ENCODE results near the gene SFRP4. TPM values are rescaled to one million over a fixed set of nuclear protein-coding genes. Genes with fewer than 3 reads are reported as not detected.

Gene SFRP4
- total and polyA plus RNA-seq, 9 donors, result 4.2 to 55.4 (median 16.4) TPM

GRCh38 chr7:37947138-37947940 is 30.7 kb upstream of the SFRP4 start:
- 62% methylated on average over 5 of the region's 7 CpGs for WGBS (ENCODE audit: insufficient coverage)
- peaks cover 19% of the 10 kb centered on the region for H3K36me3 ChIP-seq (ENCODE audit: control insufficient read depth, insufficient read depth, low read length)
- H3K4me1 ChIP-seq (ENCODE audit: control insufficient read depth, insufficient read depth, low read length), result peaks cover 32% of the 10 kb centered on the region
- H3K4me3 ChIP-seq (ENCODE audit: low read length), result no peak overlapping the region
- peak; percentile 20 for DNase-seq
- no peaks in the 10 kb centered on the region for H3K9me3 ChIP-seq (replicated peaks; ENCODE audit: control insufficient read depth, low read depth, low read length)
- peak overlapping the region; percentile 32 for H3K27ac ChIP-seq (ENCODE audit: low read length)
- no peaks in the 10 kb centered on the region for H3K27me3 ChIP-seq (ENCODE audit: control insufficient read depth, insufficient read depth, low read length)

GRCh38 chr7:37945336-37945735 is 28.7 kb upstream of the SFRP4 start:
- peak overlapping the region; percentile 98 for H3K27ac ChIP-seq (ENCODE audit: low read length)
- peaks cover 9% of the 10 kb centered on the region for H3K36me3 ChIP-seq (ENCODE audit: control insufficient read depth, insufficient read depth, low read length)
- DNase-seq, result peak; percentile 21
- H3K4me3 ChIP-seq (ENCODE audit: low read length), result no peak overlapping the region
- WGBS (ENCODE audit: insufficient coverage), result no CpG with 5 or more reads among the region's 4 CpGs
- no peaks in the 10 kb centered on the region for H3K27me3 ChIP-seq (ENCODE audit: control insufficient read depth, insufficient read depth, low read length)
- peaks cover 32% of the 10 kb centered on the region for H3K4me1 ChIP-seq (ENCODE audit: control insufficient read depth, insufficient read depth, low read length)
- no peaks in the 10 kb centered on the region for H3K9me3 ChIP-seq (replicated peaks; ENCODE audit: control insufficient read depth, low read depth, low read length)

- no peak overlapping the region for H3K4me3 ChIP-seq (ENCODE audit: low read length)
- DNase-seq, result no peak
- H3K27me3 ChIP-seq (ENCODE audit: control insufficient read depth, insufficient read depth, low read length), result no peaks in the 10 kb centered on the region
- WGBS (ENCODE audit: insufficient coverage), result no CpG with 5 or more reads among the region's 2 CpGs
- H3K4me1 ChIP-seq (ENCODE audit: control insufficient read depth, insufficient read depth, low read length), result peaks cover 32% of the 10 kb centered on the region
- peaks cover 5% of the 10 kb centered on the region for H3K36me3 ChIP-seq (ENCODE audit: control insufficient read depth, insufficient read depth, low read length)
- no peaks in the 10 kb centered on the region for H3K9me3 ChIP-seq (replicated peaks; ENCODE audit: control insufficient read depth, low read depth, low read length)
- peak overlapping the region; percentile 98 for H3K27ac ChIP-seq (ENCODE audit: low read length)
These were observed 28.1 kb upstream of the SFRP4 start for GRCh38 chr7:37944737-37945054.

GRCh38 chr7:37943905-37944736 is 27.5 kb upstream of the SFRP4 start:
- H3K36me3 ChIP-seq (ENCODE audit: control insufficient read depth, insufficient read depth, low read length), result peaks cover 4% of the 10 kb centered on the region
- no peaks in the 10 kb centered on the region for H3K27me3 ChIP-seq (ENCODE audit: control insufficient read depth, insufficient read depth, low read length)
- H3K9me3 ChIP-seq (replicated peaks; ENCODE audit: control insufficient read depth, low read depth, low read length), result no peaks in the 10 kb centered on the region
- H3K4me1 ChIP-seq (ENCODE audit: control insufficient read depth, insufficient read depth, low read length), result peaks cover 32% of the 10 kb centered on the region
- no peak overlapping the region for H3K4me3 ChIP-seq (ENCODE audit: low read length)
- peak overlapping the region; percentile 98 for H3K27ac ChIP-seq (ENCODE audit: low read length)
- WGBS (ENCODE audit: insufficient coverage), result 56% methylated on average over 3 of the region's 8 CpGs
- DNase-seq, result peak; percentile 95

GRCh38 chr7:37942934-37943610 is 26.5 kb upstream of the SFRP4 start:
- no peaks in the 10 kb centered on the region for H3K27me3 ChIP-seq (ENCODE audit: control insufficient read depth, insufficient read depth, low read length)
- H3K36me3 ChIP-seq (ENCODE audit: control insufficient read depth, insufficient read depth, low read length), result no peaks in the 10 kb centered on the region
- peak overlapping the region; percentile 98 for H3K27ac ChIP-seq (ENCODE audit: low read length)
- H3K4me3 ChIP-seq (ENCODE audit: low read length), result no peak overlapping the region
- peaks cover 32% of the 10 kb centered on the region for H3K4me1 ChIP-seq (ENCODE audit: control insufficient read depth, insufficient read depth, low read length)
- peaks cover 1% of the 10 kb centered on the region for H3K9me3 ChIP-seq (replicated peaks; ENCODE audit: control insufficient read depth, low read depth, low read length)
- peak; percentile 93 for DNase-seq
- WGBS (ENCODE audit: insufficient coverage), result 27% methylated on average over 10 of the region's 12 CpGs

GRCh38 chr7:37933018-37933566 is 16.5 kb upstream of the SFRP4 start:
- Histone ChIP-seq H3K27me3 (ENCODE audit: control insufficient read depth, insufficient read depth, low read length) (no peaks in the 10 kb centered on the region), H3K4me3 (ENCODE audit: low read length) (no peak overlapping the region), H3K4me1 (ENCODE audit: control insufficient read depth, insufficient read depth, low read length) (peaks cover 5% of the 10 kb centered on the region), H3K27ac (ENCODE audit: low read length) (peak overlapping the region; percentile 85), H3K36me3 (ENCODE audit: control insufficient read depth, insufficient read depth, low read length) (peaks cover 3% of the 10 kb centered on the region), H3K9me3 (replicated peaks; ENCODE audit: control insufficient read depth, low read depth, low read length) (peaks cover 4% of the 10 kb centered on the region)
- DNase-seq, result peak; percentile 65
- no CpG with 5 or more reads among the region's 9 CpGs for WGBS (ENCODE audit: insufficient coverage)

GRCh38 chr7:37932543-37932942 is 15.9 kb upstream of the SFRP4 start:
- H3K4me3 ChIP-seq (ENCODE audit: low read length), result no peak overlapping the region
- peak; percentile 67 for DNase-seq
- no peaks in the 10 kb centered on the region for H3K27me3 ChIP-seq (ENCODE audit: control insufficient read depth, insufficient read depth, low read length)
- peak overlapping the region; percentile 37 for H3K27ac ChIP-seq (ENCODE audit: low read length)
- peaks cover 3% of the 10 kb centered on the region for H3K9me3 ChIP-seq (replicated peaks; ENCODE audit: control insufficient read depth, low read depth, low read length)
- WGBS (ENCODE audit: insufficient coverage), result no CpG with 5 or more reads among the region's 2 CpGs
- H3K36me3 ChIP-seq (ENCODE audit: control insufficient read depth, insufficient read depth, low read length), result peaks cover 3% of the 10 kb centered on the region
- H3K4me1 ChIP-seq (ENCODE audit: control insufficient read depth, insufficient read depth, low read length), result peaks cover 5% of the 10 kb centered on the region

- Histone ChIP-seq H3K4me3 (ENCODE audit: low read length) (no peak overlapping the region), H3K36me3 (ENCODE audit: control insufficient read depth, insufficient read depth, low read length) (peaks cover 5% of the 10 kb centered on the region), H3K4me1 (ENCODE audit: control insufficient read depth, insufficient read depth, low read length) (peaks cover 5% of the 10 kb centered on the region), H3K27ac (ENCODE audit: low read length) (no peak overlapping the region), H3K9me3 (replicated peaks; ENCODE audit: control insufficient read depth, low read depth, low read length) (peaks cover 5% of the 10 kb centered on the region), H3K27me3 (ENCODE audit: control insufficient read depth, insufficient read depth, low read length) (no peaks in the 10 kb centered on the region)
- DNase-seq, result no peak
- WGBS (ENCODE audit: insufficient coverage), result 93% methylated on average over 3 of the region's 5 CpGs
These were observed 13.8 kb upstream of the SFRP4 start for GRCh38 chr7:37930226-37930948.

GRCh38 chr7:37928878-37929277 is 12.3 kb upstream of the SFRP4 start:
- H3K27me3 ChIP-seq (ENCODE audit: control insufficient read depth, insufficient read depth, low read length), result no peaks in the 10 kb centered on the region
- H3K36me3 ChIP-seq (ENCODE audit: control insufficient read depth, insufficient read depth, low read length), result peaks cover 7% of the 10 kb centered on the region
- H3K27ac ChIP-seq (ENCODE audit: low read length), result no peak overlapping the region
- peaks cover 6% of the 10 kb centered on the region for H3K9me3 ChIP-seq (replicated peaks; ENCODE audit: control insufficient read depth, low read depth, low read length)
- 97% methylated on average over 3 of the region's 4 CpGs for WGBS (ENCODE audit: insufficient coverage)
- no peak for DNase-seq
- H3K4me3 ChIP-seq (ENCODE audit: low read length), result no peak overlapping the region
- peaks cover 9% of the 10 kb centered on the region for H3K4me1 ChIP-seq (ENCODE audit: control insufficient read depth, insufficient read depth, low read length)
